Glutamatergic neuron (in vitro differentiated cells): ENCODE data around the gene NR3C2. TPM values are rescaled to one million over a fixed set of nuclear protein-coding genes. Genes with fewer than 3 reads are reported as not detected.

Experiments
- DNase-seq: peaks from one replicate; pipeline ENCODE4 v3.0.0; 2022
- H3K27ac Mint-ChIP-seq: one replicate; pipeline ENCODE4 v1.8.0; 2020; ENCODE audit warnings: mild to moderate bottlenecking, mixed read lengths, inconsistent platforms; ENCODE audit not compliant: unreplicated experiment
- H3K27me3 Mint-ChIP-seq: one replicate; pipeline ENCODE4 v1.8.0; 2020; ENCODE audit warnings: mild to moderate bottlenecking, moderate library complexity, mixed read lengths, inconsistent platforms; ENCODE audit not compliant: unreplicated experiment
- H3K36me3 Mint-ChIP-seq: one replicate; pipeline ENCODE4 v1.8.0; 2020; ENCODE audit warnings: mild to moderate bottlenecking, mixed read lengths, inconsistent platforms; ENCODE audit not compliant: unreplicated experiment
- H3K4me1 Mint-ChIP-seq: one replicate; pipeline ENCODE4 v1.8.0; 2020; ENCODE audit warnings: mild to moderate bottlenecking, low read depth, mixed read lengths, inconsistent platforms; ENCODE audit not compliant: unreplicated experiment
- H3K4me3 Mint-ChIP-seq: one replicate; pipeline ENCODE4 v1.8.0; 2020; ENCODE audit warnings: mild to moderate bottlenecking, mixed read lengths, inconsistent platforms; ENCODE audit not compliant: unreplicated experiment
- H3K9me3 Mint-ChIP-seq: one replicate; pipeline ENCODE4 v1.8.0; 2020; ENCODE audit warnings: mild to moderate bottlenecking, moderate library complexity, mixed read lengths, inconsistent platforms; ENCODE audit not compliant: unreplicated experiment
- CTCF ChIP-seq: fragments of 200-600 bp; sonication (generic); IDR thresholded peaks from one replicate; pipeline ENCODE4 v1.5.0; 2021; ENCODE audit not compliant: partially characterized antibody, unreplicated experiment
- total RNA-seq: library from RNA; stranded (reverse); fragmentation: NEBNext Ultra II Directional; extraction: Animal tissue kit (Norgen Biotek cat#: 25700); gene quantifications from one replicate; pipeline ENCODE4 v1.2.1, GENCODE V29; 2021; ENCODE audit not compliant: unreplicated experiment

Gene NR3C2
- total RNA-seq, 1 donor from 2014 or later: 0.29 TPM

- no peak overlapping the region for H3K27ac Mint-ChIP-seq
- TF ChIP-seq CTCF: no peak
- no peaks in the 10 kb centered on the region for H3K9me3 Mint-ChIP-seq
- no peak for DNase-seq
- H3K27me3 Mint-ChIP-seq: no peaks in the 10 kb centered on the region
- no peaks in the 10 kb centered on the region for H3K36me3 Mint-ChIP-seq
- no peak overlapping the region for H3K4me3 Mint-ChIP-seq
- peaks cover 21% of the 10 kb centered on the region for H3K4me1 Mint-ChIP-seq
Measured at GRCh38 chr4:148061141-148061481, 381.1 kb downstream of the NR3C2 start.

DNA sequence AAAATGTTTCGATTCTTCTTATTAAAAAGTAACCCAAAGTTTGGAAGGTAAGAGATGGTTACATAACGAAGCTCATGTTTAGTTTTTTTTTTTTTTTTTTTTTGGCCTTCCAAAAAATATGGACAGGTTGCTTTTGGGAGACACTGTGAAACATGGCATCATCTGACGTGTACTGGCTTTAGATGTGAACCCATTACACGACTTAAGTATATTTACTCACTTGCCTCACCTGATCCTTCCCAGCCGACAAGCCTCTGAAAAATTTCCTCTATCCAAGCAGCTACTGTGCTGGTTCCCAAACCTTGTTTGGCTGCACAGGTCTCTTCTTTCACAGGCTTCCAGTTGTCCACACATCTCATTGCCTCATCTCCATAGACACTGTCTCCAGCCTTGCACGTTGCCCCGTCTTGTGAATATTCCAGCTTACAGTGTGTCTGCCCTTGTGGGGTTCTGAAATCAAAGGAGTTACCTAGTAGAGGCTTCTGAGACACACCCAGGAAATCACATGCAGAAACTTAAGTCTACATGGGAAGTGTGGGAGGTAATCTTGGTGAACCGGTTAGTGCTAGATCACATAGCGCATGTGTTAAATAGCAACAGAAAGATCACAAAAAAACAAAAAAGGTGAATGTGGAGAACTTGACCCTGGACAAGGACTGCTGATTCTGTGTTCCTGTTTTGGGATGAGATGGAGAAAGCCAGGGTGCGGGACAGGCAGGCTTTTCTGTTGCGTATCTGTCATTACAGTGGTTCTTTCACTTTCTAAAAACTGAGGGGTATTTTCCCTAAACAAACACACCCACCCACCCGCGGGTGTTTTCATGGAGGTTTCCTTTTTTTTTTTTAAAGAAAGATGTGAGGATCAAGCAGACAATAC lies 381.7 kb downstream of the NR3C2 start:
- no peak for DNase-seq
- Mint-ChIP-seq H3K9me3 (no peaks in the 10 kb centered on the region), H3K36me3 (no peaks in the 10 kb centered on the region), H3K27me3 (no peaks in the 10 kb centered on the region), H3K4me1 (peaks cover 21% of the 10 kb centered on the region), H3K4me3 (no peak overlapping the region), H3K27ac (no peak overlapping the region)
- no peak for TF ChIP-seq CTCF

DNA sequence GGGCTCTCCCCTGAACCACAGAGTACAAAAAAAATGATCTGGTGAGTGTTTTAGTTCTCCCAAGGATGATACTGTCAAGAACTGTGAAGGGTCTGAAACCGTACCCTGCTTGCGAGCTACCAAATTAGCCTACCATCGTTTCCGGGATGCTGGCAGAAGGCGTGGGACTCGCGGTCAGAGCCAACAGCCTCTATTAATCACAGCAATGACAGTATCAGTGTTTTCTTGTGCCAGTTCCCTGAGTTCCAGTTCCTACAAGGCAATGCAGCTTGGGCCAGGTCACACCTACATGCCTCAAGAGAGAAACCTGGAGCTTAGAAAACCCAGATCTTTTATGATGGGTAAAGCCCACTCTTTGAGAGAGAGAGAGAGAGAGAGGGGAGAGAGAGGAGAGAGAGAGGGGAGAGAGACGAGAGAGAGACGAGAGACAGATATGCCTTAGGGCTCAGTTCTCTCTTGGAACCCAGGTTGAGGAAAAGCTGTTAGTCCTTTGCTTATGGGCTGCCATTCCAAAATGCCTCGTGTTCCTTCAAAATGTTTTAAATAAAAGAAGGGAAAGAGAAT lies 382.5 kb downstream of the NR3C2 start:
- Mint-ChIP-seq H3K36me3 (no peaks in the 10 kb centered on the region), H3K4me1 (peaks cover 15% of the 10 kb centered on the region), H3K9me3 (no peaks in the 10 kb centered on the region), H3K27ac (no peak overlapping the region), H3K27me3 (no peaks in the 10 kb centered on the region), H3K4me3 (no peak overlapping the region)
- no peak for TF ChIP-seq CTCF
- no peak for DNase-seq

GRCh38 chr4:148057984-148058859 lies 384.0 kb downstream of the NR3C2 start:
- TF ChIP-seq CTCF: no peak
- H3K4me1 Mint-ChIP-seq: peaks cover 26% of the 10 kb centered on the region
- H3K4me3 Mint-ChIP-seq: no peak overlapping the region
- H3K36me3 Mint-ChIP-seq: no peaks in the 10 kb centered on the region
- DNase-seq: no peak
- H3K27me3 Mint-ChIP-seq: peaks cover 2% of the 10 kb centered on the region
- H3K9me3 Mint-ChIP-seq: no peaks in the 10 kb centered on the region
- H3K27ac Mint-ChIP-seq: peak overlapping the region; percentile 18
